Measurements from ENCODE around the gene ZFHX2.

The ZFHX2 gene

GRCh38 chr14:23561259-23561658 lies 9.7 kb upstream of the ZFHX2 start:
- TF ChIP-seq SIN3A (IDR thresholded peaks at IDR 0.05; ENCODE audit: borderline replicate concordance, insufficient read depth, low read length) (no peak), FOXP2 (optimal IDR thresholded peaks at IDR 0.05; ENCODE audit: borderline replicate concordance, extremely low read depth, extremely low read length, insufficient read depth) (no peak), TAF1 (IDR thresholded peaks at IDR 0.05; ENCODE audit: borderline replicate concordance, insufficient read depth, low read length) (no peak), POLR2AphosphoS5 (IDR thresholded peaks at IDR 0.05; ENCODE audit: low read depth, low read length) (no peak)
- TF ChIP-seq, protein P1, sequence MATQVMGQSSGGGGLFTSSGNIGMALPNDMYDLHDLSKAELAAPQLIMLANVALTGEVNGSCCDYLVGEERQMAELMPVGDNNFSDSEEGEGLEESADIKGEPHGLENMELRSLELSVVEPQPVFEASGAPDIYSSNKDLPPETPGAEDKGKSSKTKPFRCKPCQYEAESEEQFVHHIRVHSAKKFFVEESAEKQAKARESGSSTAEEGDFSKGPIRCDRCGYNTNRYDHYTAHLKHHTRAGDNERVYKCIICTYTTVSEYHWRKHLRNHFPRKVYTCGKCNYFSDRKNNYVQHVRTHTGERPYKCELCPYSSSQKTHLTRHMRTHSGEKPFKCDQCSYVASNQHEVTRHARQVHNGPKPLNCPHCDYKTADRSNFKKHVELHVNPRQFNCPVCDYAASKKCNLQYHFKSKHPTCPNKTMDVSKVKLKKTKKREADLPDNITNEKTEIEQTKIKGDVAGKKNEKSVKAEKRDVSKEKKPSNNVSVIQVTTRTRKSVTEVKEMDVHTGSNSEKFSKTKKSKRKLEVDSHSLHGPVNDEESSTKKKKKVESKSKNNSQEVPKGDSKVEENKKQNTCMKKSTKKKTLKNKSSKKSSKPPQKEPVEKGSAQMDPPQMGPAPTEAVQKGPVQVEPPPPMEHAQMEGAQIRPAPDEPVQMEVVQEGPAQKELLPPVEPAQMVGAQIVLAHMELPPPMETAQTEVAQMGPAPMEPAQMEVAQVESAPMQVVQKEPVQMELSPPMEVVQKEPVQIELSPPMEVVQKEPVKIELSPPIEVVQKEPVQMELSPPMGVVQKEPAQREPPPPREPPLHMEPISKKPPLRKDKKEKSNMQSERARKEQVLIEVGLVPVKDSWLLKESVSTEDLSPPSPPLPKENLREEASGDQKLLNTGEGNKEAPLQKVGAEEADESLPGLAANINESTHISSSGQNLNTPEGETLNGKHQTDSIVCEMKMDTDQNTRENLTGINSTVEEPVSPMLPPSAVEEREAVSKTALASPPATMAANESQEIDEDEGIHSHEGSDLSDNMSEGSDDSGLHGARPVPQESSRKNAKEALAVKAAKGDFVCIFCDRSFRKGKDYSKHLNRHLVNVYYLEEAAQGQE (IDR thresholded peaks at IDR 0.05; ENCODE audit: insufficient read depth in 1 of 2, low read depth in 2 of 2, low read length in 2 of 2): no peak

DNA sequence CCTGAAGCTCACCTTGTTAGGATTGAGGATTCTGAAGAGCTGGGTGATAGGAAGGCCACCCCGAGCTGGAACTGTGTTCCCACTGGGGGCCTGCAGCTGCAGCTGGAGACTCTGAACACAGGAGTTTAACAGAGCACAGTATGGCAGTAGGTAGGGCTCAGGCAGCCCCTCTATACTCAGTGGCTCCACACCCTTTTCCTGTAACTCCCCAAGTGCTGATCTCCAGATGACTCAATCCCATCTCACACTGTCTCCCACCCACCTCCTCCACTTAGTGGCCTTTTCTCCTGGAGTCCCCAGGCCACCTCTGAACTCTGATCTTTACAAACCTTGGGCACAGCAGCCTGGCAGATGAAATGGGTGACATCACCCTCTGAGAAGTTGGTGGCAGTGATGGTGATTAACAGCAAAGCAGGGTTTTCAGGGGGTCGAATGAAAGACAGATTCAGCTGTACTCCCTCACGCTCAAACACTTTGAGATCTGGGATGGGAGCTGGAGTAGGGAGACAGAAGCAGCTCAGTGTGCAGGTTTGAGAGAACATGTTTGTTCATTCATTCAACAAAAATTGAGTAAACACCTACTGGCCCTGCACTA lies 8.5 kb upstream of the ZFHX2 start:
- TF ChIP-seq, protein P1 (IDR thresholded peaks at IDR 0.05; ENCODE audit: insufficient read depth in 1 of 2, low read depth in 2 of 2, low read length in 2 of 2): no peak
- TF ChIP-seq FOXP2 (optimal IDR thresholded peaks at IDR 0.05; ENCODE audit: borderline replicate concordance, extremely low read depth, extremely low read length, insufficient read depth) (no peak), TAF1 (IDR thresholded peaks at IDR 0.05; ENCODE audit: borderline replicate concordance, insufficient read depth, low read length) (no peak), SIN3A (IDR thresholded peaks at IDR 0.05; ENCODE audit: borderline replicate concordance, insufficient read depth, low read length) (no peak), POLR2AphosphoS5 (IDR thresholded peaks at IDR 0.05; ENCODE audit: low read depth, low read length) (no peak)

DNA sequence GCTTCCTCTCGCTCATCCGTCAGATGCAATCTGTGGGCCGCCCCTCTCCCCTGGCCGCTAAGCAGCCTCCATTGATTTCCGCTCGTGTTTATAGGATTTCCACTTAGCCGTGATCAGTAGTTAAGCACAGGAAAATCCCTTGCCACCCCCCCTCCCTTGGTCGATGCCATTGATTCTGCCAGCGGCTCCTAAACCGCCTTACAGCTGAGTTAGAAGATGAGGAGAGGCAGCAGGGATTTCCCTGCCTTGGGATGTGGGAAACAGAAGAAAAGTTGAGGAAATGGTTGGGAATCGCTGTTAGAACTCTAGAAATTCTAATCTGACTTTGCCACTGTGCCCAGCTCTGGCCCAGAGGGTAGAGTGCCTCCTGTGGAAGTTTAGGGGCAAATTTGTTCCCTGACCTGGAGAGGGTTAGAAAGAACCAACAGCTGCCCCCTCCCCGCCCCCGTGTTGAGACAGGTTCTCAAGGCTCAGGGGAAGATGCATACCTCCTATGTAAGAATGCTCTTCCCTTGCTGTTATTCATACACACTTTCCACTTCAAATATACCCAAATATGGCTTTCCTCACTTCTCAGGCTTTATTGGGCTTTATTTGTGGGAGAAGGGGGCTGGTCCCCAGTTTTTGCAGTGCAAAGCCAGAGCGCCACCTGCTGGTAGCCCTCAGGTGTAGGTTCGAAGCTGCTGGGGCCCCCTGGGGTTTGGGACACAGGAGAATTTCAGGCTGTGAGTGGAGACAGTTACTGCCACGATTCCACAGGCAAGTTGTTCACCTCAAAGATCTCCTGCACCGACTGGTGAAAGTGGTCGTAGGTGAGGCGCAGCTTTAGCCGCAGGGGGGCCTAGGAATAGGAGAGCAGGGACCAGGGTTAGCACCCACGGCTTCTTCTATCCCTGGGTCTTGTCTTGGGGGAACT lies 7.7 kb upstream of the ZFHX2 start:
- TF ChIP-seq POLR2AphosphoS5 (IDR thresholded peaks at IDR 0.05; ENCODE audit: low read depth, low read length) (no peak), FOXP2 (optimal IDR thresholded peaks at IDR 0.05; ENCODE audit: borderline replicate concordance, extremely low read depth, extremely low read length, insufficient read depth) (no peak), TAF1 (IDR thresholded peaks at IDR 0.05; ENCODE audit: borderline replicate concordance, insufficient read depth, low read length) (no peak), SIN3A (IDR thresholded peaks at IDR 0.05; ENCODE audit: borderline replicate concordance, insufficient read depth, low read length) (no peak)
- TF ChIP-seq, protein P1 (IDR thresholded peaks at IDR 0.05; ENCODE audit: insufficient read depth in 1 of 2, low read depth in 2 of 2, low read length in 2 of 2): no peak

DNA sequence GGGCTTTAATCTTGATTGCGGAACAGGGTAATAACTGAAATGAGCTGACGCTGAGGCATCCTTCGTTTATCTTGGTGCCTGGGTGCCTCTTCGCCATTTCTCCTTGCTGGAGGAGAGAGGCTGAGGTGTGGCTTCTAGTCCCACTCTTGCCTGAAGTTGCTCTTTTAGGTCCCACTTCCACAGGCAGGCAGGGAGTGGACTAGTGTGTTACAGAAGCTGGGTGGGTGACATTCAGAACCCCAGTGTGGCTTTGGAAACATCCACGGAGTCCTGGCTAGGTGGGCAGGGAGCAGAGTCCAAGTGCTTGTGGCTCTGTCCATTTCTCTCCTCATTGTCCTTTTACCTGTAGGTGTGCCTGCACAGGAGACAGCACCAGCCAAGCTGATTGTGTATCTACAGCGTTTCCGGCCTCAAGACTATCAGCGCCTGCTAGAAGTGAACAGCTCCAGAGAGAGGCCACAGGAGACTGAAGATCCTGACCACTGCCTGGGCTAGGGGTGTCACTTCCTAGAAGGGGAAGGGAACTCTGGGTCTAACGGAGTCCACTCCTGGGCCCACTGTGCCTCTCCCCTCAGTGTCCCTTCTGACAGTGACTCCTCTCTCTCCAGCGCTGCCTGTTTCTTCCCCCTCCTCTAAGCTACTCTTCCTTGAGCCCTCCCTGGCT lies 6.9 kb upstream of the ZFHX2 start:
- TF ChIP-seq POLR2AphosphoS5 (IDR thresholded peaks at IDR 0.05; ENCODE audit: low read depth, low read length) (no peak), FOXP2 (optimal IDR thresholded peaks at IDR 0.05; ENCODE audit: borderline replicate concordance, extremely low read depth, extremely low read length, insufficient read depth) (no peak), TAF1 (IDR thresholded peaks at IDR 0.05; ENCODE audit: borderline replicate concordance, insufficient read depth, low read length) (no peak), SIN3A (IDR thresholded peaks at IDR 0.05; ENCODE audit: borderline replicate concordance, insufficient read depth, low read length) (no peak)
- TF ChIP-seq, protein P1 (IDR thresholded peaks at IDR 0.05; ENCODE audit: insufficient read depth in 1 of 2, low read depth in 2 of 2, low read length in 2 of 2): no peak
